Osteocyte (in vitro differentiated cells): ENCODE results near the gene OR6C68. TPM values are rescaled to one million over a fixed set of nuclear protein-coding genes. Genes with fewer than 3 reads are reported as not detected.

Experiments
- DNase-seq: peaks from one replicate; pipeline ENCODE4 v3.0.0; 2021; ENCODE audit warnings: mixed read lengths; ENCODE audit not compliant: unreplicated experiment; ENCODE audit errors: extremely low spot score
- H3K27ac Mint-ChIP-seq: one replicate; pipeline ENCODE4 v1.8.0; 2021; ENCODE audit warnings: mild to moderate bottlenecking, mixed read lengths; ENCODE audit not compliant: unreplicated experiment
- H3K27me3 Mint-ChIP-seq: one replicate; pipeline ENCODE4 v1.8.0; 2021; ENCODE audit warnings: mixed read lengths; ENCODE audit not compliant: unreplicated experiment
- H3K36me3 Mint-ChIP-seq: one replicate; pipeline ENCODE4 v1.8.0; 2021; ENCODE audit warnings: mixed read lengths; ENCODE audit not compliant: unreplicated experiment
- H3K4me1 Mint-ChIP-seq: one replicate; pipeline ENCODE4 v1.8.0; 2021; ENCODE audit warnings: mixed read lengths; ENCODE audit not compliant: unreplicated experiment
- H3K4me3 Mint-ChIP-seq: one replicate; pipeline ENCODE4 v1.8.0; 2021; ENCODE audit warnings: mild to moderate bottlenecking, moderate library complexity, mixed read lengths; ENCODE audit not compliant: unreplicated experiment
- H3K9me3 Mint-ChIP-seq: one replicate; pipeline ENCODE4 v1.8.0; 2021; ENCODE audit warnings: mixed read lengths; ENCODE audit not compliant: unreplicated experiment
- CTCF ChIP-seq: fragments of 200-600 bp; sonication (generic); IDR thresholded peaks from 2 replicates; pipeline ENCODE4 v1.5.0; 2021; ENCODE audit warnings: antibody characterized with exemption, mild to moderate bottlenecking, moderate library complexity
- total RNA-seq: library from RNA; stranded (reverse); gene quantifications from 2 replicates; pipeline ENCODE4 v1.2.1, GENCODE V29; 2021

The OR6C68 gene
- total RNA-seq, 1 donor from 2014 or later, result not detected

DNA sequence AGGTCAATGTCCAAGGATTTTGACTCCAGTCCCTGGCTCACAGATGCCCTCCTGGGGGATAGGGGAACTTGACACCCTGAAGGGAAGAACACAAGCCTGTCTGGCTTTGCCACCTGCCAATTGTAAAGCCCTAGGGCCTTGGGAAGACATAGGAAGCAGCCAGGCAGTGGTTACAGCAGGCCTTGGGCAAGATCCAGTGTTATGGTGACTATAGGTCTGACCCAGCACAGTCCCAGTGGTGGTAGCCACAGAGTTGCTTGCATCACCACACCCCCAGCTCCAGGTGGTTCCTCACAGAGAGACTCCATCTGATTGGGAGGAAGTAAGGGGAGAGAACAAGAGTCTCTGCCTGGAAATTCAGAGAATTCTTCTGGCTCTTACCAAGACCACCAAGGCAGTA is 24.2 kb downstream of the OR6C68 start:
- Mint-ChIP-seq H3K9me3 (no peaks in the 10 kb centered on the region), H3K36me3 (no peaks in the 10 kb centered on the region), H3K27me3 (no peaks in the 10 kb centered on the region)

More for the DNA sequence above, 24.2 kb downstream of the OR6C68 start:
- H3K27ac Mint-ChIP-seq, result no peak overlapping the region
- DNase-seq, result no peak
- no peaks in the 10 kb centered on the region for H3K4me1 Mint-ChIP-seq
- TF ChIP-seq CTCF, result no peak
- H3K4me3 Mint-ChIP-seq, result no peak overlapping the region

Other genes starting within 250 kb of the OR6C68 start
- not detected in 2 replicates for gene OR6C74, start 247.8 kb upstream of the OR6C68 start, total RNA-seq
- gene OR6C6, start 195.8 kb upstream of the OR6C68 start, total RNA-seq, result not detected in 2 replicates
- not detected in 2 replicates for gene OR6C1, start 178.0 kb upstream of the OR6C68 start, total RNA-seq
- gene OR6C3, start 161.6 kb upstream of the OR6C68 start, total RNA-seq, result not detected in 2 replicates
- gene OR6C75, start 129.4 kb upstream of the OR6C68 start, total RNA-seq, result not detected in 2 replicates
- not detected in 2 replicates for gene OR6C65, start 91.8 kb upstream of the OR6C68 start, total RNA-seq
- gene OR6C76, start 66.1 kb upstream of the OR6C68 start, total RNA-seq, result not detected in 2 replicates
- gene OR6C2, start 48.3 kb upstream of the OR6C68 start, total RNA-seq, result not detected in 2 replicates
- gene OR6C70, start 22.2 kb upstream of the OR6C68 start, total RNA-seq, result not detected in 2 replicates
- not detected in 2 replicates for gene OR6C4, start 57.2 kb downstream of the OR6C68 start, total RNA-seq
- gene OR2AP1, start 80.1 kb downstream of the OR6C68 start, total RNA-seq, result not detected in 2 replicates
- gene OR10P1, start 144.5 kb downstream of the OR6C68 start, total RNA-seq, result not detected in 2 replicates
- gene ITGA7, start 215.5 kb downstream of the OR6C68 start, total RNA-seq, result 5.1 and 5.7 TPM in 2 replicates
- 99.4 and 103 TPM in 2 replicates for gene BLOC1S1, start 223.7 kb downstream of the OR6C68 start, total RNA-seq
- gene RDH5, start 228.0 kb downstream of the OR6C68 start, total RNA-seq, result 4.1 and 5.9 TPM in 2 replicates
- gene CD63, start 236.6 kb downstream of the OR6C68 start, total RNA-seq, result 1,511 and 1,600 TPM in 2 replicates